ENCODE results near the gene TMEM132A.

- TF ChIP-seq, protein P1, sequence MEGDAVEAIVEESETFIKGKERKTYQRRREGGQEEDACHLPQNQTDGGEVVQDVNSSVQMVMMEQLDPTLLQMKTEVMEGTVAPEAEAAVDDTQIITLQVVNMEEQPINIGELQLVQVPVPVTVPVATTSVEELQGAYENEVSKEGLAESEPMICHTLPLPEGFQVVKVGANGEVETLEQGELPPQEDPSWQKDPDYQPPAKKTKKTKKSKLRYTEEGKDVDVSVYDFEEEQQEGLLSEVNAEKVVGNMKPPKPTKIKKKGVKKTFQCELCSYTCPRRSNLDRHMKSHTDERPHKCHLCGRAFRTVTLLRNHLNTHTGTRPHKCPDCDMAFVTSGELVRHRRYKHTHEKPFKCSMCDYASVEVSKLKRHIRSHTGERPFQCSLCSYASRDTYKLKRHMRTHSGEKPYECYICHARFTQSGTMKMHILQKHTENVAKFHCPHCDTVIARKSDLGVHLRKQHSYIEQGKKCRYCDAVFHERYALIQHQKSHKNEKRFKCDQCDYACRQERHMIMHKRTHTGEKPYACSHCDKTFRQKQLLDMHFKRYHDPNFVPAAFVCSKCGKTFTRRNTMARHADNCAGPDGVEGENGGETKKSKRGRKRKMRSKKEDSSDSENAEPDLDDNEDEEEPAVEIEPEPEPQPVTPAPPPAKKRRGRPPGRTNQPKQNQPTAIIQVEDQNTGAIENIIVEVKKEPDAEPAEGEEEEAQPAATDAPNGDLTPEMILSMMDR (IDR thresholded peaks at IDR 0.05; ENCODE audit: borderline replicate concordance, extremely low read depth, low read length, poor library complexity, severe bottlenecking), result no peak
- TF ChIP-seq EZH2 (IDR thresholded peaks at IDR 0.05; ENCODE audit: borderline replicate concordance, low read depth, low read length, severe bottlenecking), result no peak
Measured at GRCh38 chr11:60929764-60930163, 5.5 kb downstream of the TMEM132A start.

Data from DND-41 (cell line).